ENCODE data around the gene NRP2.

Gene NRP2

DNA sequence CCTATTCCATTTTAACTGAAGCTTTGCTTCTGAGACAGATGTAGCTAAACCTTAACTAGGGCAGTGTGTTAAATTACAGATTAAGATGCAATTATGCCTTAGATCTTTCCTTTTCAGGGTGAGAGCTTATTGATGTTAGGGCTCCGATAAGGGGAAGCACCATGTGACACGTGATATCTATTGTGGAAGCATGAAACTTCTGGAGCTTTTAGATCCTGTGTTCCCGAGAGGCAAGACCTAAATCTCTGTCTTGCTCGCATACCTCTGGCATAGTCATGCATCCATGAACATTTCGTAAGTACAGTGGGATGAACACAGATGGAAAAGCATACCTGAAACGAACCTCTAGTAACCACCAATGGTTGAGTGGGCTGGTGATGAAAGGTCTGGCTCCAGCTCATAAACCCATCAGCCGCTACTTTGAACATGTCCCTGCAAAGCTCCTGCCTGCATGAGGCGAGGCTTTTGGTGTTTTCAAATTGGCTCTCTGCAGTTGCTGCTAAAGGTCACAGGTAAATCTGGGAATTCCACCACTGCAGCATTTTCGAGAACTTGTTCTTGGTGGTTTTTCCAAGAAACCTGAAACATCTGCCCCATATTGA lies 3.7 kb upstream of the NRP2 start:
- Histone ChIP-seq H3K9me3 (ENCODE audit: control insufficient read depth, insufficient read depth, low read length) (no peaks in the 10 kb centered on the region), H3F3A (ENCODE audit: control insufficient read depth, insufficient read depth) (peaks cover 12% of the 10 kb centered on the region), H3K4me3 (ENCODE audit: low read length) (no peak overlapping the region), H3K36me3 (ENCODE audit: control insufficient read depth, low read length) (no peaks in the 10 kb centered on the region), H4K20me1 (ENCODE audit: control insufficient read depth, insufficient read depth, low read depth, low read length) (no peaks in the 10 kb centered on the region), H3K4me2 (ENCODE audit: low read length) (no peak overlapping the region), H3K4me1 (ENCODE audit: control insufficient read depth, low read length) (peaks cover 29% of the 10 kb centered on the region), H3K27me3 (ENCODE audit: control insufficient read depth, low read length) (no peaks in the 10 kb centered on the region), H3K27ac (ENCODE audit: low read depth, low read length) (no peak overlapping the region), H3K9me2 (replicated peaks; ENCODE audit: control insufficient read depth, low read length) (no peaks in the 10 kb centered on the region), H3K79me2 (ENCODE audit: control insufficient read depth, low read length) (peaks cover 8% of the 10 kb centered on the region)
- TF ChIP-seq, protein P1, sequence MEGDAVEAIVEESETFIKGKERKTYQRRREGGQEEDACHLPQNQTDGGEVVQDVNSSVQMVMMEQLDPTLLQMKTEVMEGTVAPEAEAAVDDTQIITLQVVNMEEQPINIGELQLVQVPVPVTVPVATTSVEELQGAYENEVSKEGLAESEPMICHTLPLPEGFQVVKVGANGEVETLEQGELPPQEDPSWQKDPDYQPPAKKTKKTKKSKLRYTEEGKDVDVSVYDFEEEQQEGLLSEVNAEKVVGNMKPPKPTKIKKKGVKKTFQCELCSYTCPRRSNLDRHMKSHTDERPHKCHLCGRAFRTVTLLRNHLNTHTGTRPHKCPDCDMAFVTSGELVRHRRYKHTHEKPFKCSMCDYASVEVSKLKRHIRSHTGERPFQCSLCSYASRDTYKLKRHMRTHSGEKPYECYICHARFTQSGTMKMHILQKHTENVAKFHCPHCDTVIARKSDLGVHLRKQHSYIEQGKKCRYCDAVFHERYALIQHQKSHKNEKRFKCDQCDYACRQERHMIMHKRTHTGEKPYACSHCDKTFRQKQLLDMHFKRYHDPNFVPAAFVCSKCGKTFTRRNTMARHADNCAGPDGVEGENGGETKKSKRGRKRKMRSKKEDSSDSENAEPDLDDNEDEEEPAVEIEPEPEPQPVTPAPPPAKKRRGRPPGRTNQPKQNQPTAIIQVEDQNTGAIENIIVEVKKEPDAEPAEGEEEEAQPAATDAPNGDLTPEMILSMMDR (IDR thresholded peaks at IDR 0.05; ENCODE audit: low read depth, low read length, poor library complexity, severe bottlenecking), result no peak
- TF ChIP-seq EZH2phosphoT487 (IDR thresholded peaks at IDR 0.05; ENCODE audit: borderline replicate concordance, low read length), result no peak

DNA sequence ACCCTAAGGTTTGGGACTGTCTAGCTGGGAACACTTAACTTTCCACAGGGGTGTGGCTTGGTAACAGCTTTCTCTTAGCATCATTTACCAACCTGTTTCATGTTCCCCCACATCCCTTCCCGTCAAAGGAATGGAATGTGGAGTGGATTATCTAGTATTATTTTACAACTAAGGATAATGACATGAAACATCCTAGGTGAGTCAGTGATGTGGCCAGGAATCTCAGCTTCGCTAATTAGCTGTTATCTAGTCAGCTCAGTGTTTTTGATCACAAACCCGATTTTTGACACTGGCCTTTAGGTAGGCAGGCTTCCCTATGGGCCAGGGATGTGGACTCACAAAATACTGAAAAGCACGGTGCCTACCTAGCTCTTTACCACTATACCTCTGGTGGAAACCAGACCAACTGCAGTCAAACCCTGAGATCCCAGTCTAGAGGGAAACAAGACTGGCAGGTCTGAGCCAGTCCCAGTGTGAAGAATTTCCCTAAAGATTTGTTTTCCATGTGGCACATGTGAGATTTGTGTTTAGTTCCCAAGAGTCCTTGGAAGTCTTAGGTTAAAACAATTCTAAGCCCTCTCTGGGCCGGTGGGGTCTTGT lies 2.8 kb upstream of the NRP2 start:
- no peaks in the 10 kb centered on the region for H3K36me3 ChIP-seq (ENCODE audit: control insufficient read depth, low read length)
- H3K4me1 ChIP-seq (ENCODE audit: control insufficient read depth, low read length), result peaks cover 37% of the 10 kb centered on the region
- H3K9me2 ChIP-seq (replicated peaks; ENCODE audit: control insufficient read depth, low read length), result no peaks in the 10 kb centered on the region
- no peak overlapping the region for H3K27ac ChIP-seq (ENCODE audit: low read depth, low read length)
- H3K4me2 ChIP-seq (ENCODE audit: low read length), result no peak overlapping the region
- no peaks in the 10 kb centered on the region for H4K20me1 ChIP-seq (ENCODE audit: control insufficient read depth, insufficient read depth, low read depth, low read length)
- H3K27me3 ChIP-seq (ENCODE audit: control insufficient read depth, low read length), result no peaks in the 10 kb centered on the region
- no peaks in the 10 kb centered on the region for H3K9me3 ChIP-seq (ENCODE audit: control insufficient read depth, insufficient read depth, low read length)
- no peak for TF ChIP-seq EZH2phosphoT487 (IDR thresholded peaks at IDR 0.05; ENCODE audit: borderline replicate concordance, low read length)
- TF ChIP-seq, protein P1 (IDR thresholded peaks at IDR 0.05; ENCODE audit: low read depth, low read length, poor library complexity, severe bottlenecking), result no peak
- H3K4me3 ChIP-seq (ENCODE audit: low read length), result no peak overlapping the region
- peaks cover 14% of the 10 kb centered on the region for H3K79me2 ChIP-seq (ENCODE audit: control insufficient read depth, low read length)
- H3F3A ChIP-seq (ENCODE audit: control insufficient read depth, insufficient read depth), result peaks cover 12% of the 10 kb centered on the region

DNA sequence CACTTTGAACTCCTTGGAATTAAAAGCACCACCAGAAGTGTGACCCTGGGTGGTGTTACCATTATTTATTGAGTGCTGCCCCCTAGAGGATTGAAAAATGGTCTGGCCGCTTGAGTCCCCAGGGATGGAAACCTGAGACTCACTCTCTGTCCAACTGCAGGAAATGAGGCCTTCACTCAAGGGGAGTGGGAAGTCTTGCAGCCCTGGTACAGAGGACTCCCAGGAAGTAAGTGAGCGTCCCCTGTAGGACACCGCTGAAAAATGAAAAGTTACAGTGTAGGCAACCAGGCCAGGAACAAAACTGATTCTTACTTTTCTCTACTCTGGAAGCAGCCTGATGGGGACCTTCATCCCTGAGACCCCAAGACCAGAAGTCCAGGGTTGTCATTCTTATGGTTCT lies 2.2 kb upstream of the NRP2 start:
- H3K27me3 ChIP-seq (ENCODE audit: control insufficient read depth, low read length), result no peaks in the 10 kb centered on the region
- no peaks in the 10 kb centered on the region for H3K36me3 ChIP-seq (ENCODE audit: control insufficient read depth, low read length)
- H3K9me3 ChIP-seq (ENCODE audit: control insufficient read depth, insufficient read depth, low read length), result no peaks in the 10 kb centered on the region
- no peaks in the 10 kb centered on the region for H4K20me1 ChIP-seq (ENCODE audit: control insufficient read depth, insufficient read depth, low read depth, low read length)
- H3F3A ChIP-seq (ENCODE audit: control insufficient read depth, insufficient read depth), result peaks cover 12% of the 10 kb centered on the region
- H3K9me2 ChIP-seq (replicated peaks; ENCODE audit: control insufficient read depth, low read length), result no peaks in the 10 kb centered on the region
- H3K4me3 ChIP-seq (ENCODE audit: low read length), result no peak overlapping the region; the same call in 1 of the 2 replicates
- peak overlapping the region; percentile 43 for H3K4me2 ChIP-seq (ENCODE audit: low read length)
- no peak for TF ChIP-seq EZH2phosphoT487 (IDR thresholded peaks at IDR 0.05; ENCODE audit: borderline replicate concordance, low read length)
- TF ChIP-seq, protein P1 (IDR thresholded peaks at IDR 0.05; ENCODE audit: low read depth, low read length, poor library complexity, severe bottlenecking), result peak; percentile 88
- no peak overlapping the region for H3K27ac ChIP-seq (ENCODE audit: low read depth, low read length)
- peaks cover 19% of the 10 kb centered on the region for H3K79me2 ChIP-seq (ENCODE audit: control insufficient read depth, low read length)
- peaks cover 41% of the 10 kb centered on the region for H3K4me1 ChIP-seq (ENCODE audit: control insufficient read depth, low read length)

All from DOHH2 (cell line).